NCI-H2227 (cell line): Measurements from ENCODE around the gene WDR43.

Experiments used
- DNase-seq: peaks from one replicate; lab custom pipeline; 2025; ENCODE audit not compliant: unreplicated experiment; lab: John Stamatoyannopoulos, UW

Gene WDR43

DNA sequence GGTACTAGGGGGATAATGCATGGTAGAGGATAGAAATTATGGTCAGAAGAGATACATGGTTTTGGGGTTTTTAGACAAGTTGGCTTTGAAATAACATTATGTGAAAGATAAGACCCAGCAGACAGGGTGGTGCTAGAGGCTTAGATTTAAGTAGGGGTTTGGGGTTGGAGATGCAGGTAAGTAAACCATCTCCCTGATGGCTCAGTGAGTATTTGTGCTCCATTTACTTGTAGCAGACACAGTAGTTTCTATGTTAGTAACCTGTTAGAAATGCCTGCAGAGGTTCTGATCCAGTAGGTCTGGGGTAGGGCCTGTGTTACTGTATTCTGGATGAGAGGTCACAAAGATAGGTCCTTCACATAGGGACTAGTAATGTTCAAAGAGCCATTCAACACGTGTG lies 13.7 kb downstream of the WDR43 start:
- no peak for DNase-seq

GRCh38 chr2:28909655-28910353 lies 15.3 kb downstream of the WDR43 start:
- no peak for DNase-seq

DNA sequence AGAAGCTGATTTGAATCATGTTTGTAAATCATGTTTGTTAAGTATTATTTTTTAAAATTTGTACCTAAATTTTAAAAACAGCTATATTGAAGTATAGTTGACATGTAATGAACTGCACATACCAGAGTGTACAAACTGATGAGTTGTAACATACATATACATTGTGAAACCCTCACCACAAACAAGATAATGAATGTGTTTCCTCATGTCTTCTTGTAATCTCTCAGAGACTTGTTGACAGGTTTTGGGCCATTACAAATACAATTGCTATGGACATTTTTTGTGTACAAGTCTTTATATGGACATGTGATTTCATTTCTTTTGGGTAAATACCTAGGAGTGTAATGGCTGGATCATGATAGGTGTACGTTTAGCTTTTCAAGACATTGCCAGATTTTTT lies 21.5 kb downstream of the WDR43 start:
- DNase-seq: no peak

DNA sequence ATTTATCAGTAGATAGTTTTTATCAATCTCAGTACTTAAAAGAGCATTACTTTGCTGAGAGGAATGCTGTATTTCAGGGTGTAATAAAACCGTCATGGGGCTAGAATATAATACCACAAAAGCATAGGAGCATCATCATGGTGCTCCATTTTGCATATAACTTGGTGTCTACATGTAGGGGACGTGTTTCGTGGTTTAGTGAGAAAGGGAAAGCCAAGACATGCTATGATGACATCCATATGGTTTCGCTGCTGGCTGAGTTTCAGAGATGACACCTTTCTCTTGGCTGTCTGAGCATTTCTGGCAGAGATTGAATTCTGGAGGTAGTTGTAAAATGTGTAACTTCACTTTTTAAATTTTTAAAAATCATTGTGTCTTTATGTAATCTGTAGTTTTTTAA lies 32.4 kb downstream of the WDR43 start:
- DNase-seq: no peak

GRCh38 chr2:28927469-28927868 lies 33.0 kb downstream of the WDR43 start:
- no peak for DNase-seq

- no peak for DNase-seq
These were observed 33.4 kb downstream of the WDR43 start for GRCh38 chr2:28927878-28928277.

DNA sequence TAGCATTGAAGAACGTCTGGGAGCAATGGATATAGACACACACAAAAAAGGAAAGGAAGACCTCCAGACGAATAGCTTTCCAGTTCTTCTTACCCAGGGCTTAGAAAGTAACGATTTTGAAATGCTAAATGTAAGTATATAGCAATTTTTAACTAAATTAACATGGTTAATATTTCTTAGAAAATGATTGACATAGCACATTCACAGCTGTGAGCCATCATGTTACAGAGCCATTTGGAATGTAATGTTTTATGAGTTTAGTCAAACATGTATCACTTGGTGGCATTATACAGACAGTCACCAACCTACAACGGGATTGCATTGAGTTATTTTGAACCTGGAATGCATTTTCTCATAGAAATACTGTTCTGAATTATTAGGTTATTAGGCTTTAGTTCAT lies 35.1 kb downstream of the WDR43 start:
- no peak for DNase-seq

DNA sequence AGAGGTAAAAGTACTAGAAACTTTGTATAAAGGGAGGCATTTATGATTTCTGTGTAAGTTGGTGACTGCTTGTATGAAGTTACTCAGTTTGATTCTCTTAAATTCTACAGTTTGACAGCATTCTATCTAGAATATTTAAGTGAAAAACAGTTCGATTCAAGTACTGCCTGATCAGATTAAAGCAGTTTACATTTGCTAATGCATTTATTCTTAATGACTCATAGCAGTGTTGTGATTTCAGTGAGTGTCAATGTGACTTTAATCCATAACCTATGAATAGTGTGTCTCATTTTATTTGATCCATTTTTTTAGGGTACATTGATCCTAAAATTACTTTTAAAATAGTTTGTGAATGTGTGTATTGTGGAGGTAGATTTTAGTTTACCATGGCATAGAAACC lies 35.7 kb downstream of the WDR43 start:
- DNase-seq: no peak

DNA sequence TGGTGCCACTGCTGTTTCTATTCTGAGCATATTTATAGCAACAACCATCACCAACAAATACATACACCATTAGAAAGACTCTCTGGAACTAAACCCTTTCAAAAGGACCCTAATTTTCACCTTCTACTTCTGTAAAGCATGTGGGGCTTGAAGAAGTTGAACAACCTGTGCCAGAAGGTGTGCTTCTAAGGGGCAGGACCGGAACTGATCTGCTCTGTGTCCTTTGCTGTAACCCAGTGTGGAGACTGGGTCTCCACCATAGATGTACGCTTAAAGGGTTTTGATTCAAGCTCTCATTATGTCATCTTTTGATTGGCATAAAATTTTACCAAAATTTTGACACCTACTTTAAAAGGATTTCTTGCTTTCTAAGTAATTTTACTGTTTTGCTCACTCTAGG lies 40.3 kb downstream of the WDR43 start:
- no peak for DNase-seq

GRCh38 chr2:28941008-28941407 lies 46.5 kb downstream of the WDR43 start:
- no peak for DNase-seq

DNA sequence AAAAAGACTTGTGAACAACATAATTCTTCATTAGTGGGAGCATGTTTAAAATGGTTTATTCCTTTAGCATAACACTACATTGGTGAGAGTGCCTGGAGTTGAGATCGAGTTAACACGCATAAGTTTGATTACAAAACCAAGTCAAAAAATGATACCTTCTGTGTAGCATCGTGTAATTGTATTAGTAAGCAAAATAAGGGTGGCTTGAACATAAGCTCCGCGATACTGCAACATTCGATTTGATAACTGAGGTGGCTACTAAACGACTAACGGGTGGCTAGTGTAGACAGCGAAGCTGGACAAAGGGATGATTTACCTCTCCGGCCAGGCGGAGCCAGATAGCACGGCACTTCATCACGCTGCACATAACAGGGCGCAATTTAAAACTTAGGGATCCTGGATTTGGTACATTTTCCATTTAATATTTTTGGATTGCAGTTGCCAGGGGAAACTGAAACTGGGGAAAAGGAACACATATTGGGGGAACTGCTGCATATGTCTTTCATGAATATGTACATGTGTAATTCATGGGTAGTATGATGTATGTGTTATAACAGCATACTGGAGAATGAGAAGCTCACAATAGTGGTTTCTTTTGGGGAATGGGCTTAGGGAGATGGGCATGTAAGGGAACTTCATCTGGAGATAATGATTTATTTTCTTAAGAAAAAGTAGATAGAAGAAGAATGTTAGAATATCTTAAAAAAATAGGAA lies 50.2 kb downstream of the WDR43 start:
- DNase-seq: no peak

DNA sequence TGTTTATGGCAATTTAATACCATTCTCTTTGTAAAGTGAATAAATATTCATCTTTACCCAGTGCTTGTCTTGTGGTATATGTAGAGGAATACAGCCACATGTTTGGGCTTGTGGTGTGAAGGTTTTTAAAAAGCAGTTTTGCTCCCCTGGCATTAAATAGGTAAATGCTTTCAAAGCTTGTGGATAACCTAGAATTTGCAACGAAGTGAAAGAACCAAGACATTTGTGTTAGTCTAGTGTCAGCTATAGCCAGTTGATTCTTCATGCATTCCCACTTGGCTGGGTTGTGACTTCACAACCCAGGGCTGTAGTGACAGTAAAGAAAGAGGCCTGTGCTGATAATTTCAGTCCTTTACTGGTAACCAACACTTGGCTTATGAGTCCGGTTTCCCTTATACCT lies 53.7 kb downstream of the WDR43 start:
- no peak for DNase-seq

DNA sequence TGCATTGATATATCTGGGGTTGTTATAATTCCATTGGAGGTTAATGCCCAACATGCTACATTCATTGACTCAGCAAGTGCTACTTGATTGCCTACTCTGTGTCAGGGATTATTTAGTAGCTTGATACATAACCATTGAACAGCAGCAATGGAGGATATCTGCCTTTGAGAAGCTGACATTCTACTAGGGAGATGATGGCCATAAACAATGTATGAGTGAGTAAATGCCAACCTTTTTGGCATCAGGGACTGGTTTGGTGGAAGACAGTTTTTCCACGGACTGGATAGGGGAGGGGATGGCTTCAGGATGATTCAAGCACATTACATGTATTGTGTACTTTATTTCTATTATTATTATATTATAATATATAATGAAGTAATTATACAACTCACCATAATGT lies 54.7 kb downstream of the WDR43 start:
- DNase-seq: no peak

- no peak for DNase-seq
These were observed 55.3 kb downstream of the WDR43 start for GRCh38 chr2:28949617-28950305.

DNA sequence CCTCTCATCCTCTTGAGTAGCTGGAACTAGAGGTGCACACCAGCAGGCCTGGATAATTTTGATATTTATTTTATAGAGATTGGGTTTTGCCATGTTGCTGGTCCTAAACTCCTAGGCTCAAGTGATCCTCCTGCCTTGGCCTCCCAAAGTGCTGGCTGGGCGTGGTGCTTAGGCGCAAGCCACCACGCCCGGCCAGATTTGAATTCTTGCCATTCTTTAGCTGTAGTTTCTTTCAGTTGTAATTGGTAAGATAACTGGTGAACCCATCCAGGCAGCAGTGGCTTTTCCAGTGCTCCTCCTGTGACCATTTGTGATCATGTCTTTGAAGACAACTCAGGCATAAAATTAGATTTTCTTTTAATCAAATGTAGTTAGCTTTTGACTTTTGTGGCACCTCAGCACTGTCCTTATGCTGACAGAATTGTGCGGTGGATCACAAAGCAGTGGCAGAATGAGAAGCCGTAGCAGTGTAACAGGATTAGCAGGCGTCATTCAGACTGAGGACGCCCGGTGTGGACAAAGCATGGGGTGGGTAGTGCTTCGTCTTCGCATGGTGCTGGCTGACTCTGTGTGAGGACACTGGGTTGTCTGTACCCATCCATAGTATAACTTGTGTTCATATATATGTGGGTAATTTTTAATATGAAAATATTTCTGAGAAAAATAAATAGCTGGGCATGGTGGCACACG lies 56.6 kb downstream of the WDR43 start:
- no peak for DNase-seq

GRCh38 chr2:28951910-28952835 lies 57.7 kb downstream of the WDR43 start:
- DNase-seq: no peak

DNA sequence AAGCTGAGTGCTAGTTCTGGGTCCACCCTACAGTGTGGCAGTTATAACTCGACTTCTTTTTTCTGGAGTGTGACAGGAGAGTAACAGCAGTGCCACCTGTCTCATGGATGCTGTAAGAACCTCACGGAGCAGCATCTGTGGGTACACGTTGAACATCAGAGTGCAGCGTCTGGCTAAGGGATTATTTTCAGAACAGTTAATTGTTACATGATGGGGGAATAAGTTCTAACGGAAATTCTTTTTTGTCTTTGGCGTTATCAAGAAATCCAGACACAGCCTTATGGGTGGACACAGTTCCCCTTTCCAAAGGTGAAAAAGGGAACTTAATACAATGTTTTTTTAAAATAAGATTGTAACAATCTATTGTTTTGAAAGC lies 58.4 kb downstream of the WDR43 start:
- DNase-seq: peak; percentile 9

- peak; percentile 8 for DNase-seq
These were observed 61.0 kb downstream of the WDR43 start for GRCh38 chr2:28955467-28955866.

GRCh38 chr2:28956415-28956826 lies 62.0 kb downstream of the WDR43 start:
- peak; percentile 75 for DNase-seq

GRCh38 chr2:28956890-28957289 lies 62.4 kb downstream of the WDR43 start:
- DNase-seq: peak; percentile 48

DNA sequence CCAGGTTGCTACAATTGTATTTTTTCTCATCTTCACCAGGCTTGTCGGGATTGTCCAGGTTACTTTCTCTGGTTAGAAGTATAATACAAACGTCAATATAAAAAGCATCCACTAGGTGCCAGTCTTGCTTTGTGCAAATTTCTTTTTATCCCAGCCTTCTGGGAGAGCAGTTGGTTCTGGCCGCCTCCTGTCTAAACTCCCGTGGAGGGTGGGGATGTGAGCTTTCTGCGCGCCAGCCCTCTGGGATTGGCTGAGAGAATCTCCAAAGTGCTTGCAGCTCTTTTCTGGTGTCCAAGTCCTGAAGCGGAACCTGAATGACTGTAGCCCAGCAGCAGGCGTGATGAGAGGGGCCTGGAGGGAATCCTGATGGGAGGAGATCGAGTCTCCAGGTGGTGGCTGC lies 64.2 kb downstream of the WDR43 start:
- peak; percentile 94 for DNase-seq
